ENCODE measurements around the gene CD58.

DNA sequence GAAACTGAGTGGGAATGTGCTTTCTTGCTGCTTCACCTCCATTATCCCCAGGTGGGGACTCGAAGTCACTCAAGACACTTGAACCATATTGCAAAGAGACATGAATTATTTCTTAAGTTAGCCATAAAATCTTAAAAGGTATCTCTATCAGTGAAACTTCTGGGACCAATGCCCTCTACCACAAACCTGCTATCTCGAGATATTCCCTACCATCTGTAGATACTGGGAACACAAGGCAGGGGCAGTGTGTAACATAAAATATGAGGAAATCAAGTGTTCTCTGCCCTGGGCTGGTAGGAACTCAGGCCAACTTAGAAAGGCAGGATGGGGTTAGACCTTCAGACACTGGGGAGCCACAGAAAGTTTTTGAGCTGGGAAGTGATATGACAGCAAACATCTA is 1.3 kb upstream of the CD58 start:
- TF ChIP-seq POLR2A (IDR thresholded peaks at IDR 0.05; ENCODE audit: low read depth, low read length) (no peak), TAF1 (IDR thresholded peaks at IDR 0.05; ENCODE audit: low read depth, low read length) (no peak)
